ENCODE results near the gene CROCC. TPM values are rescaled to one million over a fixed set of nuclear protein-coding genes. Genes with fewer than 3 reads are reported as not detected.
A peak's percentile ranks its signal among the peaks of the same experiment; 100 is the strongest.

Gene CROCC
- total and polyA plus RNA-seq, 9 of the 15 experiments (the other 6 are each of a cell fraction or from before 2014, with no cell fraction given): 0.17 to 15.4 (median 7.6) TPM

DNA sequence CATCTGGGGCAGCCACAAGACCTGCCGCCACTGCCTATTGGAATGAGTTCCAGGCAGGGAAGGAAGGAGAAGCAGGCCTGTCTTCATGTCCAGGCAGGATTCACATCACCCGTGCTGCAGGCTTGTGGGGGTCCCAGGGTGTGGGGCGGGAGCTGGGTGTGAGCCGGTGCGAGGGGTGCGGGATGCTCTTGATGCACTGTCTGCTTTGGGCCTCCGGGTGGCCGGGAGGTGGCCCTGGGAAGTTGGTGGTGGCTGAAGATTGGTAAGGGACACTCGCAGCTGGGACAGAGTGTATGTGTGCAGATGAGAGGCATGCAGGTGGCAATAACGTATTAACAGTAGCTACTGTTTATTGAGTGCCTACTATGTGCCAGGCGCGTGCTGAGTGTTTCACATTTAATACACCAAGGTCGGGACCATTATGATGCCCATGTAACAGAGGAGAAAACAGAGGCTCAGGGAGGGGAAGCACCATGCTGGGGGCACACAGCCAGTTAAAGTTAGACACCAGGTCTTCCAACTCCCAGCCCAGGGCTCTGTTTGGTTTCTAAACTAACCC, 3.3 kb downstream of the CROCC start:
- in situ Hi-C loops (cut with MboI): loop anchor here (25.0 kb wide), 1 partner anchor 313 kb away; the partner anchor contains the start of gene NBPF1
- no peaks in the 10 kb centered on the region for H3K79me2 ChIP-seq (ENCODE audit: control insufficient read depth, insufficient read depth, low read length)
- H3K9ac ChIP-seq (ENCODE audit: insufficient read depth in 1 of 2, low read depth in 2 of 2, low read length in 2 of 2): no peak overlapping the region
- intact Hi-C loops (cut with micrococcal nuclease): no loop called here
- TF ChIP-seq, protein P1, sequence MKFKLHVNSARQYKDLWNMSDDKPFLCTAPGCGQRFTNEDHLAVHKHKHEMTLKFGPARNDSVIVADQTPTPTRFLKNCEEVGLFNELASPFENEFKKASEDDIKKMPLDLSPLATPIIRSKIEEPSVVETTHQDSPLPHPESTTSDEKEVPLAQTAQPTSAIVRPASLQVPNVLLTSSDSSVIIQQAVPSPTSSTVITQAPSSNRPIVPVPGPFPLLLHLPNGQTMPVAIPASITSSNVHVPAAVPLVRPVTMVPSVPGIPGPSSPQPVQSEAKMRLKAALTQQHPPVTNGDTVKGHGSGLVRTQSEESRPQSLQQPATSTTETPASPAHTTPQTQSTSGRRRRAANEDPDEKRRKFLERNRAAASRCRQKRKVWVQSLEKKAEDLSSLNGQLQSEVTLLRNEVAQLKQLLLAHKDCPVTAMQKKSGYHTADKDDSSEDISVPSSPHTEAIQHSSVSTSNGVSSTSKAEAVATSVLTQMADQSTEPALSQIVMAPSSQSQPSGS (CRISPR knock-in tag; IDR thresholded peaks at IDR 0.05): no peak
- peak; percentile 79 for TF ChIP-seq ZKSCAN1 (IDR thresholded peaks at IDR 0.05; ENCODE audit: low read depth, low read length)
- ATAC-seq (no peak), FAIRE-seq (no peak), DNase-seq (ENCODE audit: extremely low read depth in 1 of 4, low spot score in 3 of 4) (peak in 2 of 4 experiments; percentile 23 to 28)
- H3K27me3 ChIP-seq (ENCODE audit: control insufficient read depth in 2 of 2, insufficient read depth in 2 of 2, low read length in 2 of 2): peaks cover 8 to 13% of the 10 kb centered on the region in 2 experiments; a peak in 3 of 5 replicates
- no peaks in the 10 kb centered on the region for H3K9me1 ChIP-seq (ENCODE audit: control insufficient read depth, insufficient read depth, low read length)
- POLR2A ChIA-PET: interaction anchor here (0.7 to 4.2 kb wide), 2 partner anchors 20 to 1246 kb away, joined by 3 to 32 read pairs; no protein-coding TSS in a partner anchor
- H2AFZ ChIP-seq (ENCODE audit: low read depth, low read length): no peak overlapping the region
- 11% methylated on average over 13 of the region's 13 CpGs for WGBS (ENCODE audit: insufficient coverage, low coverage, missing lambda C conversion rate)
- H3K36me3 ChIP-seq (ENCODE audit: control insufficient read depth, insufficient read depth, low read length): no peaks in the 10 kb centered on the region
- H3K9me3 ChIP-seq (replicated peaks; ENCODE audit: control insufficient read depth, insufficient read depth, low read depth, low read length): no peaks in the 10 kb centered on the region
- no peak overlapping the region for H3K27ac ChIP-seq (ENCODE audit: extremely low read depth, low read depth, low read length)
- CTCF ChIA-PET (ENCODE audit: low intra/inter-chr PET ratio): no interaction called here
- no peaks in the 10 kb centered on the region; the same call in none of the 2 replicates for H4K20me1 ChIP-seq (replicated peaks; ENCODE audit: control insufficient read depth, insufficient read depth, low read length)
- H3K4me1 ChIP-seq (replicated peaks in 1 of 2; ENCODE audit: control insufficient read depth in 2 of 2, insufficient read depth in 2 of 2, low read length in 2 of 2): peaks cover 0 to 31% of the 10 kb centered on the region in 2 experiments; a peak in 3 of 5 replicates
- no peak overlapping the region for H3K4me2 ChIP-seq (ENCODE audit: insufficient read depth, low read length)
- BruUV-seq (replicated peaks): no TSS peak
- H3K4me3 ChIP-seq: no peak overlapping the region
